B cell (primary cell): Measurements from ENCODE around the gene MAP2K6. TPM values are rescaled to one million over a fixed set of nuclear protein-coding genes. Genes with fewer than 3 reads are reported as not detected.

Source experiments
- ATAC-seq: fragments of 200-7000 bp; cut with Tn5 transposase; one replicate; pipeline ENCODE4 v1.10.0; 2021; ENCODE audit warnings: low read depth, mild to moderate bottlenecking, moderate number of reproducible peaks, moderate library complexity
- CTCF ChIA-PET: fragments of 350-600 bp; sonication (Branson Sonifier 250); formaldehyde crosslinking; loops from one replicate; lab custom pipeline; 2021; ENCODE audit warnings: antibody characterized with exemption, inconsistent platforms; lab: Charles Lee
- POLR2A ChIA-PET: fragments of 350-600 bp; sonication (Branson Sonifier 250); formaldehyde crosslinking; loops from one replicate; lab custom pipeline; 2021; ENCODE audit warnings: antibody characterized with exemption; lab: Charles Lee
- DNase-seq: peaks from one replicate; pipeline ENCODE4 v3.0.0; 2013
- H2AFZ ChIP-seq: 2 replicates; pipeline ENCODE4 v1.6.1; 2012; ENCODE audit warnings: mild to moderate bottlenecking, low read depth, low read length; ENCODE audit not compliant: insufficient read depth, poor library complexity, severe bottlenecking
- H3K27ac ChIP-seq, 2 donors: 1 replicate in 1 of 2; 2 replicates in 1 of 2; pipeline ENCODE4 v1.5.1; 2012 to 2013; ENCODE audit warnings: low read length in 2 of 2, mild to moderate bottlenecking in 2 of 2, moderate library complexity in 1 of 2
- H3K27me3 ChIP-seq, 4 experiments: fragments of 200-600 bp in 1 of 4; sonication (generic) in 1 of 4; replicated peaks in 1 of 4; 1 replicate in 2 of 4; 2 replicates in 2 of 4; pipeline versions ENCODE4 v1.6.1 to v1.7.0; 2013 to 2016; ENCODE audit warnings: low read length in 3 of 4, mild to moderate bottlenecking in 2 of 4, mixed read lengths in 1 of 4, moderate library complexity in 1 of 4; ENCODE audit not compliant: insufficient read depth in 4 of 4, control insufficient read depth in 3 of 4; ENCODE audit errors: control extremely low read depth in 1 of 4
- H3K36me3 ChIP-seq, 2 experiments: replicated peaks in 1 of 2; 1 replicate in 1 of 2; 2 replicates in 1 of 2; pipeline versions ENCODE4 v1.6.1 to v1.7.1; 2013; ENCODE audit warnings: low read length in 1 of 2; ENCODE audit not compliant: insufficient read depth in 2 of 2, control insufficient read depth in 1 of 2; ENCODE audit errors: control extremely low read depth in 1 of 2, extremely low read depth in 1 of 2
- H3K4me1 ChIP-seq, 2 donors: fragments of 200-600 bp in 1 of 2; sonication (generic) in 1 of 2; 1 replicate in 1 of 2; 2 replicates in 1 of 2; pipeline versions ENCODE4 v1.5.1 to v1.6.1; 2013 to 2017; ENCODE audit warnings: low read length in 2 of 2; ENCODE audit not compliant: control insufficient read depth in 2 of 2, insufficient read depth in 2 of 2
- H3K4me2 ChIP-seq: replicated peaks from 2 replicates; pipeline ENCODE3; 2012; ENCODE audit warnings: mild to moderate bottlenecking, low read depth, low read length; ENCODE audit not compliant: poor library complexity, severe bottlenecking
- H3K4me3 ChIP-seq, 5 experiments: fragments of 200-600 bp in 1 of 5; sonication (generic) in 1 of 5; 1 replicate in 3 of 5; 2 replicates in 2 of 5; pipeline versions ENCODE4 v1.5.1 to v1.7.0; 2011 to 2016; ENCODE audit warnings: low read length in 4 of 5, mild to moderate bottlenecking in 4 of 5, low read depth in 2 of 5, control low read depth in 1 of 5, moderate library complexity in 1 of 5; ENCODE audit not compliant: insufficient read depth in 1 of 5; ENCODE audit errors: control extremely low read depth in 1 of 5, extremely low read depth in 1 of 5
- H3K79me2 ChIP-seq: fragments of 200-600 bp; sonication (generic); one replicate; pipeline ENCODE4 v1.6.0; 2016; ENCODE audit warnings: low read length; ENCODE audit not compliant: control insufficient read depth, insufficient read depth
- H3K9ac ChIP-seq: fragments of 200-600 bp; sonication (generic); 2 replicates; pipeline ENCODE4 v1.6.1; 2017; ENCODE audit warnings: mild to moderate bottlenecking, low read length, moderate library complexity
- H3K9me3 ChIP-seq, 3 donors: one replicate each; pipeline versions ENCODE4 v1.6.1 to v1.7.1; 2013; ENCODE audit warnings: low read length in 2 of 3; ENCODE audit not compliant: control insufficient read depth in 2 of 3, insufficient read depth in 1 of 3; ENCODE audit errors: control extremely low read depth in 1 of 3
- H4K20me1 ChIP-seq: 2 replicates; pipeline ENCODE4 v1.6.0; 2012; ENCODE audit warnings: mild to moderate bottlenecking, low read length; ENCODE audit not compliant: insufficient read depth, control insufficient read depth, poor library complexity, severe bottlenecking
- H3K27ac Mint-ChIP-seq: one replicate; pipeline ENCODE4 v1.8.0; 2021; ENCODE audit warnings: mixed read lengths
- H3K27me3 Mint-ChIP-seq: one replicate; pipeline ENCODE4 v1.8.0; 2021; ENCODE audit warnings: mixed read lengths
- H3K4me1 Mint-ChIP-seq: one replicate; pipeline ENCODE4 v1.8.0; 2021; ENCODE audit warnings: mixed read lengths
- H3K4me3 Mint-ChIP-seq: one replicate; pipeline ENCODE4 v1.8.0; 2021; ENCODE audit warnings: mixed read lengths
- H3K9me3 Mint-ChIP-seq: one replicate; pipeline ENCODE4 v1.8.0; 2022; ENCODE audit warnings: mixed read lengths; ENCODE audit not compliant: insufficient read depth
- CTCF ChIP-seq: fragments of 200-600 bp; IDR thresholded peaks from one replicate; pipeline ENCODE4 v1.8.0; 2022; ENCODE audit warnings: antibody characterized with exemption, mild to moderate bottlenecking
- EZH2 ChIP-seq: IDR thresholded peaks from 2 replicates; pipeline ENCODE4 v1.6.1; 2012; ENCODE audit warnings: borderline replicate concordance, low read depth, mild to moderate bottlenecking, moderate library complexity, low read length; ENCODE audit not compliant: insufficient read depth, poor library complexity, severe bottlenecking
- WGBS: methylation state at CpG from one replicate; pipeline ENCODE4 v1.1.5; 2013; ENCODE audit warnings: missing lambda C conversion rate; ENCODE audit not compliant: insufficient coverage; 5-methylcytosine and 5-hydroxymethylcytosine counted together
- intact Hi-C: fragments of 100-400 bp; cut with micrococcal nuclease; formaldehyde crosslinking; loops from one replicate; pipeline ENCODE4 v1.10.0; 2022
- polyA plus RNA-seq: library from polyadenylated mRNA; depleted of rRNA; stranded (reverse); fragments of >200 nt; gene quantifications from 2 replicates; pipeline ENCODE4 v1.2.3, GENCODE V29; 2012
- total RNA-seq, 2 donors: library from RNA; stranded (reverse); fragments of 120-200 nt in 1 of 2; gene quantifications; 1 replicate in 1 of 2; 2 replicates in 1 of 2; pipeline versions ENCODE4 v1.2.3 to v1.2.4, GENCODE V29; 2013 to 2022

The MAP2K6 gene
- total and polyA plus RNA-seq, 2 donors (not counting 1 experiment from before 2014, with no cell fraction given): 2.4 to 7.7 TPM

- peaks cover 0 to 7% (median 1%) of the 10 kb centered on the region in 3 donors for H3K9me3 ChIP-seq
- no peak overlapping the region for H3K27ac ChIP-seq
- H3K36me3 ChIP-seq: no peaks in the 10 kb centered on the region
- DNase-seq: no peak
- H3K79me2 ChIP-seq: no peaks in the 10 kb centered on the region
- intact Hi-C loops: no loop called here
- no peak overlapping the region for H3K9ac ChIP-seq
- H3K27me3 ChIP-seq: no peaks in the 10 kb centered on the region
- H3K4me1 ChIP-seq: peaks cover 11 to 12% of the 10 kb centered on the region in 2 donors
- no peak overlapping the region for H2AFZ ChIP-seq
- no peak for ATAC-seq
- no peaks in the 10 kb centered on the region for H3K27me3 Mint-ChIP-seq
- H3K4me3 Mint-ChIP-seq: no peak overlapping the region
- no peaks in the 10 kb centered on the region for H4K20me1 ChIP-seq
- peaks cover 4% of the 10 kb centered on the region for H3K9me3 Mint-ChIP-seq
- POLR2A ChIA-PET: no interaction called here
- H3K4me2 ChIP-seq: no peak overlapping the region
- H3K4me1 Mint-ChIP-seq: peaks cover 22% of the 10 kb centered on the region
- no peak overlapping the region for H3K27ac Mint-ChIP-seq
- no peak overlapping the region for H3K4me3 ChIP-seq
- 94% methylated on average over 3 of the region's 3 CpGs for WGBS
- CTCF ChIA-PET: no interaction called here
- TF ChIP-seq EZH2: no peak
- TF ChIP-seq CTCF: no peak
Measured at GRCh38 chr17:69492410-69493071, 78.0 kb downstream of the MAP2K6 start.

GRCh38 chr17:69495787-69496186 lies 81.3 kb downstream of the MAP2K6 start:
- CTCF ChIA-PET: interaction anchor here (0.6 kb wide), 1 partner anchor 30 kb away, joined by 3 read pairs; no protein-coding TSS in a partner anchor
- H3K27me3 ChIP-seq: no peaks in the 10 kb centered on the region
- no peak overlapping the region for H3K27ac ChIP-seq
- no peak overlapping the region for H3K4me3 ChIP-seq
- H3K9ac ChIP-seq: no peak overlapping the region
- H3K27ac Mint-ChIP-seq: no peak overlapping the region
- H3K4me1 Mint-ChIP-seq: peaks cover 29% of the 10 kb centered on the region
- no peaks in the 10 kb centered on the region for H3K36me3 ChIP-seq
- WGBS: 100% methylated on average over 1 of the region's 5 CpGs
- intact Hi-C loops: no loop called here
- POLR2A ChIA-PET: no interaction called here
- TF ChIP-seq EZH2 (no peak), CTCF (no peak)
- no peak overlapping the region for H3K4me2 ChIP-seq
- DNase-seq (no peak), ATAC-seq (no peak)
- H2AFZ ChIP-seq: no peak overlapping the region
- no peaks in the 10 kb centered on the region for H3K79me2 ChIP-seq
- no peaks in the 10 kb centered on the region for H3K27me3 Mint-ChIP-seq
- H3K4me1 ChIP-seq: peaks cover 14 to 16% of the 10 kb centered on the region in 2 donors
- peaks cover 3% of the 10 kb centered on the region for H3K9me3 Mint-ChIP-seq
- no peak overlapping the region for H3K4me3 Mint-ChIP-seq
- no peaks in the 10 kb centered on the region for H3K9me3 ChIP-seq
- H4K20me1 ChIP-seq: no peaks in the 10 kb centered on the region
